HG03442 (cell line): ENCODE data around the gene LCE3B.
"Not testable (repeated sequence)": the region's sequence is repeated elsewhere in the genome, so short reads cannot be mapped to it uniquely, and the experiment has no call there.

Experiments
- ATAC-seq: cut with Tn5 transposase; IDR thresholded peaks from one replicate; pipeline ENCODE4 v1.9.1; 2021; ENCODE audit warnings: mild to moderate bottlenecking, moderate library complexity; ENCODE audit not compliant: unreplicated experiment

Gene LCE3B, protein sequence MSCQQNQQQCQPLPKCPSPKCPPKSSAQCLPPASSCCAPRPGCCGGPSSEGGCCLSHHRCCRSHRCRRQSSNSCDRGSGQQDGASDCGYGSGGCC

DNA sequence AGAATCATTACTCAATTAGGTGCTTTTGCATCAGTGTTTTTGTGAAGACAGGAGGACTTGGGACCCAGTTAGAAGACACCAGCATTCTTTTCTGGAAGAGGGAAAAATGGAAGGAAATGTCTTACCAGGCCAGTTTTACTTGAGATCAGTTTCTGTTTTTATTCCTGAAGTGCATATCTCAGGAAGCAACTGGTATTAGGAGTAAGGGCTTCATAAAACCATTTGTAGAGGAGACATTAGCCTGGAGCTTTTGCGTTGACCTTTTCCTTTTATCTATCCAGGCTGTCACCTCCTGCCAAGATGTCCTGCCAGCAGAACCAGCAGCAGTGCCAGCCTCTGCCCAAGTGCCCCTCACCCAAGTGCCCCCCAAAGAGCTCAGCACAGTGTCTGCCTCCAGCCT lies at the start of gene LCE3B:
TSS of gene LCE3B (plus strand) at position 301 of the 400 bp plus-strand sequence. CDS start at position 301, 0 bp downstream.
- no peak for ATAC-seq

DNA sequence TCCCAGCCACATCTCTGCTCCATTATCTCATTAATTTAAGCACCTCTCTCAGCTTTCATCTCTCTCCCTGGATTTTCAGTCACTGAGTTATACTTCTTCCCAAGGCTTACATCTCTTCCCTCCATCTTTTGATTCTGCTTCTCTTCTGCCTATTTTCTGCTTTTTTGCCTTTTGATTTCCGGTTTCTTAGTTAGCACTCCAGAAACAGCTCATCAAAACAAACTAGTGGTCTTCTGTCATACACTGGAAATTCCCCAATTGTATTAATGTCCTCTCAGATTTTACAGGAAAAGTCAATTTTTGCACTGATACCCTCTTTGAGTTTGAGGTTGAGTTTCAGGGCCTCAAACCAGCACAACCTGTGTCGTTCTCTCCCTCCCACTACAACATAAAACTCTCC lies 48.5 kb upstream of the LCE3B start:
- ATAC-seq: no peak

DNA sequence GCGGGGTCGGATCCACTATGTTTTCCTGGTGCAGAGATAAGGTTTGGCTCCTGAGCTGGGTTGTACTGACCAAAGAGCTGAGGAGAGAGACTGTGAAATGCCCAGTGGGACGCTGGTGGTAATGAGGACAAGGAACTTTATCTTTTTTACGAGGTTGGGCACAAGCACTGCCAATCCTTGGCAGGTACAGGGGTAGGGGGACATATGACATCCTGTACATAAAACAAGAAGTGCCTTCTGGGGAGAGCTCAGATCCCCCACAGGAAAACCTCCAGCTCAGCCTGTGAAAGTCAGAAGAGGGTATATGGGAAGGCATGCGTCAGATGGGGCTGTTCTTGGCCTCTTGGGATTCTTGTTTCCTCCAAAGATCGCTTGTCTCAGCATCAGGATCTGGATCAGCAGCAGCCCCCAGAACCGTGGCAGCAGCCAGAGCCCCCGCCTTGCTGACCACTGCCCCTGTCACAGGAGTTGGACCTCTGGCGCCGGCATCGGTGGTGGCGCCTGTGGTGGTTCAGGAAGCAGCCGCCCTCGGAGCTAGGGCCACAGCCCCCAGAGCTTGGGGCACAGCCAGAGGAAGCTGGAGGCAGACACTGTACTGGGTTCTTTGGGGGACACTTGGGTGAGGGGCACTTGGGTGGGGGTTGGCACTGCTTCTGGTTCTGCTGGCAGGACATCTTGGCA lies 47.9 kb upstream of the LCE3B start:
- ATAC-seq: no peak

DNA sequence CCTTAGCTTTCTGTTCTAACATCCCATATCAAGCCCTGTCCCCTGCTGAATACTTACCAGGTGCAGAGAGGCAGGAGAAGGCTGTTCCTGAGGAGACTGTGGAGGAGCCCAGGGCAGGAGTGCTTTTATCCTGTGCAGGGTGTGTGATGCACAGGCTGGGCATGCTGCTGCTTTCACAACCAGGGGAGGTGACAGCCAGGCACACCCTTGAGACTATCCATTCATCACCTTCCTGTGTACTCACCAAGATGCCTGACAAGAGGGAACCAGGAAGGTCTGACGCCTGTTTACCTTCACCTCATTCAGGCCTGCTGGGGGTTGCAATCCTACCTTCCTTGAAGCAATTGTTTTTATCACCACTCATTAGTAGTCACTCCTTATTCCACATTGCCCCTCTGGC lies 46.9 kb upstream of the LCE3B start, which contains the start of gene LCE3E:
TSS of gene LCE3E (minus strand) at position 100 of the 400 bp plus-strand sequence. CDS start 572 bp downstream, outside the sequence.
- no peak for ATAC-seq

DNA sequence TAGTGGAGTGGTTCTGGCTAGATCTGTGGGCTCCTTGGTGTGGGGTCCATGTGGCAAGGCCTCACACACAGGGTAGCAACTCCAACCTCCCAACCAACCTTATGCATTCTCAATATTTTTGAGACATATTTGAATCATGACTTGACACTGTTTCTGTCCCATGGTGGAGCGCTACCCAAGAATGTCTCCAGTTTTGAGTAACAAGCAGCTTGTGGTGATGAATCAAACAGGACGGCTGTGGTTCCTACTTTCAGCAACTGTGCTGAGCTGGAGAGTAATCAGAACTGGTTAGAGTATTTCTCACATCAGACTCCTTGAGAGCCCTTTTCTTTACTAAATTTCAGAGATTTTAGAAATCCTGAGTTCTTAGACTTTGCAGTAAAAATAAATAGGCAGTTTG lies 36.4 kb upstream of the LCE3B start:
- no peak for ATAC-seq

DNA sequence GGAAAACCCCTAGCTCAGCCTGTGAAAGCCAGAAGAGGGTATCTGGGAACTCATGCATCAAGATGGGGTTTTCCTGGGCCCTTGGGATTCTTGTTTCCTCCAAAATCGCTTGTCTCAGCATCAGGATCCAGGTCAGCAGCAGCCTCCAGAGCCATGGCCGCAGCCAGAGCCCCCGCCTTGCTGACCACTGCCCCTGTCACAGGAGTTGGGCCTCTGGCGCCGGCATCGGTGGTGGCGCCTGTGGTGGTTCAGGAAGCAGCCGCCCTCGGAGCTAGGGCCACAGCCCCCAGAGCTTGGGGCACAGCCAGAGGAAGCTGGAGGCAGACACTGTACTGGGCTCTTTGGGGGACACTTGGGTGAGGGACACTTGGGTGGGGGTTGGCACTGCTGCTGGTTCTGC lies 34.1 kb upstream of the LCE3B start:
- not testable (repeated sequence) for ATAC-seq

DNA sequence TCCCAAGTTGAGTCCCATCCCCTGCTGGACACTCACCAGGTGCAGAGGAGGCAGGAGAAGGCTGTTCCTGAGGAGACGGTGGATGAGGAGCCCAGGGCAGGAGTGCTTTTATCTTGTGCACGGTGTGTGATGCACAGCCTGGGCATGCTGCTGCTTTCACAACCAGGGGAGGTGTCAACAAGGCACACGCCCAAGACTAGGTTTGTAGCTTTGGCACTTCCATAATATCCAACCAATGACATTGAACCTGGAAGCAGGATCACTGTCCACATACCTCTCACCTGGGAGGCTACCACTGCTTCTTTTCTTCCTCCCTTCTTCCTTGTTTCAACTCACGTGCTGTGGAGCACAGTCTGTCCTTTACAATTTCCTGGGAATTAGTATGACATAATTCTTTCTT lies 33.2 kb upstream of the LCE3B start, which contains the start of gene LCE3D:
TSS of gene LCE3D (minus strand) at position 84 of the 400 bp plus-strand sequence. CDS start 580 bp downstream, outside the sequence.
- no peak for ATAC-seq

DNA sequence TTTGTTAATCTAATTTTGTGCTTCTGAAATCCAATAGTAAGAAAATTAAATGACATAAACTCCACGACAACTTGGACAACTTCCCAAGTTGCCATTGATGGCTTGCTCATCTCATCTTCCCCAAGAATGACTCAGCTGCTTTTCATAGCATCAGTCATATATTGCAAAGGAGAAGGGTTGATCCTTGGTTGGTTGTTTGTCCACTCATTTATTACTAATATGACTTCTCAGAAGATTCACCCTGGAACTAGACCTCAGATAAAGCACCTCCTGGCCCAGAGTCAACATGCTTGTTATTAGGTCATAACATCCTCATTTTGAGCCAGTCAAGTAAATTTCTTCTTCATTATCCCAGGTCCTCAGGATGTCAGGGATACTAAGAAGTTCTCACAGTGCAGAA lies 31.0 kb upstream of the LCE3B start:
- no peak for ATAC-seq

DNA sequence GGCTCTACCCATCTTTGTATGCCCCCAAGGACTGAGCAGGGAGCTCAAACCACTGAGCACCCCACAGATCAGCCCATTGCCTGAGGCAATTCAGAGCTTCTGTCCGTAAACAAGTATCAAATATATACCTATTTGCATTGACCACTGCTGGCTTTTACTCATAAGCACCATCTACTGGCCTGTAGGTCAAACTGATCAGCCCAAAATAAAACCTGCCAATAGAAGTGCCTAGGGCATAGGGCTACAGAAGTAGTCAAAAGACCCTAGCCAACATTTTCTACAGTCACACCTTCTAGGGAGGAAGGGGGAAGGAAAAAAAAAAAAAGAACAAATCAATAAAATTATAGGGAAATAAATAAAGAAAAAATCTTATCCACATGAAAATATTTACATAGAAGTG lies 28.0 kb upstream of the LCE3B start:
- ATAC-seq: no peak

DNA sequence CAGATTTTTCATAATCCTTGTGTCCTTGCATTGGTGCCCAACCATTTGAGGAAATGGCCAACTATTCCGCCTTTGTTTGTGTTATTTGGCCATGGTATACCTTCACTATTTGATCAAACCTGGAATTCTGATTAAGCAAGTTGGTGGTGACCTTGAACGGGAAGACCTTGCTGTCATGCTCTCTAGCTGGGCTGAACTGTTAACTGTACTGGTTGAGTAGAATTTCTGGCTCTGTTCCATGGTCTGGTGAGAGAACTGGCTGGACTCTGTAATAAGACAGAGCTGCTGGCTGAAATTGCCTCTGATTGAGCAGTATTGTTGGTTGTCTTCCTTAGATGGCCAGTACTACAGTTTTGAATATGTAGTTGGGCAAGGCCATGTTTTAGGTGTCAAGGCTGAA lies 16.6 kb upstream of the LCE3B start:
- no peak for ATAC-seq

DNA sequence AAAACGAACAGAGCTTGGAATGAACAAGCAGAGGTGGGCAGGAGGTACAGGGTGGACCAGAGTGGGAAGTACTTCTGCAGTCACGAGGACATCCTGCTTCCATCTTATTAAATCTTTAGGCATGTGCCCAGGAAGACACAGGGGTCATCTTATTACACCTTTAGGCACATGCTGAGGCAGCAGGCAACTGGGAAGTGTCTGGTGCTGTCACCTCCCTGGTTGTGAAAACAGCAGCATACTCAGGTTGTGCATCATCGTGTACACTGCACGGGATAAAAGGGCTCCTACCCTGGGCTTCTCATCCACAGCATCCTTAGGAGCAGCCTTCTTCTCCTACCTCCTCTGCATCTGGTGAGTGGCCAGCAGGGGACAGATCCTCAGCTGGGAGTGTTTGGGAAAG lies 13.7 kb upstream of the LCE3B start, which contains the start of gene LCE3C:
TSS of gene LCE3C (plus strand) at position 301 of the 400 bp plus-strand sequence. CDS start 498 bp downstream, outside the sequence.
- no peak for ATAC-seq

DNA sequence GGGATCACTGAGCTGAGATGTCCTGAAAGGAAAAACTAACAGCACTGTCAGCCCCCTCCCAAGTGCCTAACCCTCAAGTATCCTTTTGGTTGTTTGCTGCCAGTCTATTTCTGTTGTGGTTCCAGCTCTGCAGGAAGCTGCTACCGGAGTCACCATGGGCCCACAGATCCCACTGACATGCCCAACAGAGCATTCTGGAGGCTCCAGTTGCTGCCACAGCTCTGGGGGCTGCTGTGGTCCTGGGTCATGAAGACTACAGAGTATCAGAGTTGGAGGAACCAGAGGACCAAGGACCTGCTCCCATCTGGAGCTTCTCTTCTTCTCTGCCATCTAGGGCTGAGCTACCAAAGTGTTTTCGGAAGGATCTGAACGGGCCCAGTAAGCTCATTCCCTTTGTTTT lies 8.4 kb downstream of the LCE3B start:
- ATAC-seq: no peak

DNA sequence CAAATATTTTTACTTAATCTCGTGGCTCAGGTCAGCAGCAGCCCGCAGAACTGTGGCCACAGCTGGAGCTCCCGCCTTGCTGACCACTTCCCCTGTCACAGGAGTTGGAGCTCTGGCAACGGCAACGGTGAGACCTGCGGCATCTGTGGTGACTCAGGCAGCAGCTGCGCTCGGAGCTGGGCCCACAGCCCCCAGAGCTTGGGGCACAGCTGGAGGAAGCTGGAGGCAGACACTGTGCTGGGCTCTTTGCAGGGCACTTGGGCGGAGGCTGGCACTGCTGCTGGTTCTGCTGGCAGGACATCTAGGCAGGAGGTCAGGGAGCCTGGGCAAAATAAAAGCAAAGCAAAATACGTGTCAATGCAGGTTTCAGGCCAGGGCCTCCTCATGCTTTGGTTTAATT lies 9.2 kb downstream of the LCE3B start, which contains the start of gene LCE3A:
TSS of gene LCE3A (minus strand) at position 301 of the 400 bp plus-strand sequence. CDS start at position 301, 0 bp downstream.
- no peak for ATAC-seq

DNA sequence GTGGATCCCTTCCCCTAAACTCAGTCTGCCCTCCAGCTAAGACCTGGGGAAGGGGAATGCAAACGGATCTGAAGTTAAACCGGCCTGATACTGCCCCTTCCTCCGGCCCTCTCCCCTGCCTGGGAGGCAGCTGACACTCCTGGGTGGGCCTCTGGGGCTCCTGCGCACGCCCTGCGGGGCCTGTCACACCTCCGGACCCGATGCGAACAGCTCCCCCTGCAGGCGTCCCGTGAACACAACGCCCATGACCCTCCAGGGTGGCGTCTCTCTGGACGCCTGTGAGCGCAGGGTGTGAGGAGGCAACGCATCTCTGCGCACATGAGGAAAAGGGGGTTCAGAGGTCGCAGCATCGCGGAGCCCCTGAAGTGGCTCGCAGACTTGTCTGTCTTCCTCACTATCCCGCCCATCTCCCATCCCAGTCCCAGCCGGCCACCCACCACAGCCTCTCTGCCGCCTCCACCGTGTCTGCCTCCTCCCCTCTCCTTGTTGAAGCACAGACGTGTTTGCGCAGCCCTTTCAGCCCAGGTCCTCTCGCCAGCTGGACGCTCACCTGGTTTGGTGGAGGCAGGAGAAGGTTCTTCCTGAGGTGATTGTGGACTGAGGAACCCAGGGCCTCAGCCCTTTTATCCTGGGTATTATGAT lies 9.7 kb downstream of the LCE3B start:
- ATAC-seq: no peak

DNA sequence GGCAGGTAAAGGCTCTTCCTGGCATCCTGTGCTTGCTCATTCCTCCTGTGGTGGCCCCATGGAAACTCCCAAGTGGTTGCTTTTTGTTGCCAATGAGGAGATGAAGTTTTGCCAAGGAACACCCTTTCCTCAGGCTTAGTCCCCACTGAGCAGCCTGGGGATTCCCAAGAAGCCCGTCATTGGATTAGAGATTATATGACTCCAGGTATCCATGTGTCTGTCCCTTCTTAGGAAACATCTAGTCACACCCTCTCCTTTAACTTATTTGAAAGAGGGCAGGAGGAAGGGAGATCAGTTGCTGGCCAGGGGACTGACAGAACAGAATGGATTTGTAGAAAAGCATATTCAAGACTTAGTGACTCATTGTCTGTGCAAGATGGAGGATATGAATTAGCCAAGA lies 13.1 kb downstream of the LCE3B start:
- ATAC-seq: no peak

DNA sequence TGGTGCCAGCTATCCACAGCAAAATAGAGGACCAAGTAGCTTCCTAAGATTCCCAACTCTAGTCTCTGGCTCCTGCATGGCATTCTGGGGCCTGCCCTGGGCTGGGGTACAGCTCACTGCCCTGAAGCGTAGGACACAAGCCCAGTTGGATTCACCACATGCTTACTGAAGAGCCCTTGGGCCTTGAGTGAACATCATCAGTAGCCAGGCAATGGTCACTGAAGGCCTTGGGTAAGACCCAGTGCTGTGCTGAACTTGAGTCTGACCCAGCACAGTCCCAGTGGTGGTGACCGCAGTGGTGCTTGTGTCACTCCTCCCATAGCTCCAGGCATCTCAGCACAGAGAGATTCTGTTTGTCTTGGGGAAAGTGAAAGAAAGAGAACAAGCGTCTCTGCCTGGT lies 17.0 kb downstream of the LCE3B start:
- ATAC-seq: no peak

DNA sequence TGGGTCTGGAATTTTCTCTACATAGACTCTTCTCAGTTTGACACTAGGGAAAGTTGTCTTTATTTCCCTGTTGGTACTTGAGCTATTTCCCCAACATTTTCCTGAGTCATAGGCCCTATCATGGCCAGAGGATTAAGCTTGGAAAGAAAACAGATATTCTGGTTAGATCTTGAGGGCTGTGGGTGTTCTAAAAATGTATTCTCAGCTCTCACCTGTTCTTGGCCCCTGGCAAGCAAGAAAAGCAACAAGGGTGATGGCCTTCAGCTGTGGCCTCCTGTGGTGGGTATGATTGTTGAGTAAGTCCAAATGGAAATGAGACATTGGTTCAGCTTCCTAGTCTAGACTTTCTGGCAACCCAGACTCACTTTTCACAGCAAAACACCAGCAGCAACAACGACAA lies 26.7 kb downstream of the LCE3B start:
- no peak for ATAC-seq

DNA sequence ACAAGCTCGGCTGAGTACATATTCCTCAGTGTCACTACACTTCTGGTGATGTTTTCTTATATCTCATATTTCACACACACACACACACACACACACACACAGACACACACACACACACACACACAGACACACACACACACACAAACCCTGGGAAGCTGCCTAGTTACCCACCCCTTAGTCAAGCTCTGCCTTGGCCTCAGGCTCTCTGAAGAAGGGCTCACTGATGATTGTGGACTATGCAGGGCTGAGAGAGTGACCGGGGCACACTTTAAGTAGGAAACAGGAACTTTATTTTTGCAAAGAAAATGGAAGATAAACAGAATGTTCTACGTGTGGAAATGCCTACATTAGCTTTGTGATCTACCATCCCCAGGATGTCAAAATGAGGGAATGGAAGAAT lies 30.3 kb downstream of the LCE3B start:
- ATAC-seq: no peak

DNA sequence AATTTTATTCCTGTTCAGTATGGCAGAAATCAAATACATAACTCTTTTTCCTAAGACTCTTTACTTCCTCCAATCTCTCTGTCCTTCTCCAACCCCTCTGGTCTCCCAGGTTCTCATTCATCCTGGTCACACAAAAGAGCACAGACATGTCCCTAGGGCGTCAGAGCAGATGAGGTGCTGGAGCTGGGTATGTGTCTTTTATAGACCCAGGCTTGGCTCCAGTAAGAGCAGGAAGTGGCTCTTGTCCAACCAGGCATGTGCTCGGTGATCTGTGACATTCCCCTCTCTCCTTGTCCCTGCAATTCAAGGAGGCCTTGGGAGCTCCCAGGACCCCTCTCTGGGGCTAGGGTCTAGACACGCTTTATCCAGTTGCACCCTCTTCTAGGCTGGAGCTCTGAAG lies 31.5 kb downstream of the LCE3B start:
- ATAC-seq: no peak

DNA sequence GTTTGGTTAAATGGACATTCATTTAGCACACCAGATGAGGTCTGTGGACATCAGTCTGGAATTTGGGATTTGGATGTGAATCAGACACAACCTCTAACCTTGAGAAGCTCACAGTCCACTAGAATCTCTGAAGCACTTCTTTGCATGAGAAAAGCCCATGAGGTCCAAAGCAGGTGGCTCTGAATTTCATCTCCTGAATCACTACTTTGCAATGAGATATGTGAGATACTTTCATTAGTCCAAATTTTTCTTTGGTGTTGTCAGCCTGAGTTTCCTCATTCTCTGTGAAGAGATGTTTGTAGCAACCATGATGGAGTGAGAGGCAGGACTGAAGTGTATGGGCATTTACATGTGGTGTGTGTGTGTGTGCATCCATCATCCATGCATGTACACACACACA lies 33.0 kb downstream of the LCE3B start:
- no peak for ATAC-seq

DNA sequence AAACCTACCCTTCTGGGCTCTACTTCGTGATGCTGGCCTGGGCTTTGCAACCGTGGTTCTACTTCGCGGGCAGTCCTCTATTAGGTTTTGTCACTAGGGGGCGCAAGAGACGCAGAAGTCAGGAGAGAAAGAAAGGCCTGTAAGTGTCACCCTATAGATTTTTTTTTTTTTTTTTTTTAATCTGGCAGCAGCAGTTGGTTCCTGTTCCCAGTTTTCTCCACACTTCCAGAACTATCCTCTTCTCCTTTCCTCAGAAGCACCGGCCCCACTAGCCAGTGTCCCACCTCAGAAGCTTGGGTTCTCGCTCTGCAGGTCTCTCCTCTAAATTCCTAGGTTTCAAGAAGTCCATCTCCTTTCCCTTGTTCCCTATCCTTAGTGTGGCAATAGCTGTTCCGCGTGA lies 40.5 kb downstream of the LCE3B start:
- ATAC-seq: no peak

DNA sequence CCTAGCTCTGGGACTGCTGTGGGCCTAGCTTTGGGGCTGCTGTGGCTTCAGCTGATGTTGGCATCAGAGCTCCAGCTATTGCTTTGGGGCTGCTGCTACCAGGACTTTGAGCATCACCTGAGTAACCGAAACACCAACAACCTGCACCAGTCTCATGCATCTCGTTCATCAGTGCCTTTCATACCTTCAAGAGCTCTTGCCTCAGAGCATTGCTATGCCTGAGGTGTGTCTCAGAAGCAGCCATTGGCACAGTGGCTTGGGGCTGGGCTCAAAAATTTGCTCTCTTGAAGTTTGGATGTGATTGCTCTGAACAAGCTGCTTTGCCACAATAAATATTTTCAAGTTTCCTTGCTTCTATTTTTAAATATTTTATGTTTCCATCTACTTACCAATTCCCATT lies 42.8 kb downstream of the LCE3B start:
- ATAC-seq: no peak
